GM18517 (cell line): Measurements from ENCODE around the gene C2orf81.
A peak's percentile ranks its signal among the peaks of the same experiment; 100 is the strongest.
"Not testable (repeated sequence)": the region's sequence is repeated elsewhere in the genome, so short reads cannot be mapped to it uniquely, and the experiment has no call there.

Experiments used
- ATAC-seq: cut with Tn5 transposase; IDR thresholded peaks from one replicate; pipeline ENCODE4 v1.9.1; 2021; ENCODE audit warnings: mild to moderate bottlenecking, moderate library complexity; ENCODE audit not compliant: unreplicated experiment

C2orf81 gene

DNA sequence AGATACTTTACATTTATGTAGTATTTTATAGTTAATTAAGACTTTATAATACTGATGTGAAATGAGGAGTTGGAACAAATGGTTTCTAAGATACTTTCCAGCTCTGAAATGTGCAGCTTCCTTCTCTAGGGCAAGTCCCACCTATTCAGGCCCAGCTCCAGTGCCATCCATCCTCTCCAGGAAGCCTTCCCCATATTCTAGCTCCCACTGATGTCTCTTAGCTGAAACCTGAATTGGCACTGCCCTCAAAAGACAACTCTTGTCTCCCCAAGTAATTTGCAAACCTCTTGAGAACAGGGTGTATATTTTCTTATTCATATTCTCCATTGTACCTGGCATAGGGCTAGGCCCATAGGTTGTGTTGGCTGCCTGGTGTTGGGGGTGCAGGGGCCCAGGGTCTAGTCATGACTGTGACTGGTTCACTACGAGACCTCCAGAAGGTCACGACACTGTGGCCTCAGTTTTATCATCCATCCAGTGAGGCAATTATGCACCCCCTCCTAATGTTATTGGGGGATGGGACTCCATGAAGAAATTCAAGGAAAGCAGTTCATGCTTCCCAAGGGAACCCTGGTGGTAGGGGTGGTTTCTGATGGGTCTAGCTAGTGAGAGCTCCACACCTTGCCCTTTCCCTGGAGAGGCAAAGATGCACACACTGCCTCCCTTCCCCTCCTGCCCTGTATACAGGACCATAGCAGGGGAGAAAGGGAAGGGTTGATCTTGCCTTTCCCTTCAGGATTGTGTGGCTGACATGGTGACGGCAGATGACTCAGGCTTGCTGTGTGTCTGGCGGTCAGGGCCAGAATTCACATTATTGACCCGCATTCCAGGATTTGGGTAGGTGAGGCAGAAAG is 2.9 kb upstream of the C2orf81 start:
- no peak for ATAC-seq

DNA sequence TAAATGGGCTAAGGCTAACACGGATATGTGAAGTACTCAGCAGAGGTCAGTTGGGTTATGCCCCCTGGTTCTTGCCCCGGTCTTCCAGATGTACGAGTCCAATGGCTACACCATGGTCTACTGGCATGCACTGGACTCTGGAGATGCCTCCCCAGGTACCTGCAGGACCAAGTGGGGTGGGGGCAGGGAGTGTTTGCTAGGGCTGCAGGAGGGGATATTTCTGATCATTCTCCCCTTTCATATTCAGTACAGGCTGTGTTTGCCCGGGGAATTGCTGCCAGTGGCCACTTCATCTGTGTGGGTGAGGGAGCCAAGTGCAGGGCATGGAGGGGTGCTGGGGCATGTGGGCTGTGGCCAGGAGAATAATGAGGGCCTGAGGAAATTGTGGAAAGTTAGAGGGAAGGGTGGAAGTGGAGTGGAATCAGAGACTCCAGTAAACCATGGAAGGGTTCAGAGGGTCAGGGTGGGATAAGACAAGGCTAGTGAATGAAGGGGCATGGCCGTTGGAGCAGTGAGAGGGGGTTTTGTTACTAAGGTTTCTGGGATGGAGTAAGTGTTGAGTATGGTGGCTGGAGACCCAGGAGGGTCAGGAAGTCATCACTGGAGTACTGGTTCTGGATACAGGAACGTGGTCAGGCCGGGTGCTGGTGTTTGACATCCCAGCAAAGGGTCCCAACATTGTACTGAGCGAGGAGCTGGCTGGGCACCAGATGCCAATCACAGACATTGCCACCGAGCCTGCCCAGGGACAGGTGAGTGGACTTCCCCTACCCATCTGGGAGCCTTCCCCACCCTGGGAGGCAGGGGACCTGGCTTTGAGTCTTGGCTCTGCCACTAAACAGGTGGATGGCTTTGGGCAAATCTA is 2.0 kb upstream of the C2orf81 start:
- ATAC-seq = no peak

DNA sequence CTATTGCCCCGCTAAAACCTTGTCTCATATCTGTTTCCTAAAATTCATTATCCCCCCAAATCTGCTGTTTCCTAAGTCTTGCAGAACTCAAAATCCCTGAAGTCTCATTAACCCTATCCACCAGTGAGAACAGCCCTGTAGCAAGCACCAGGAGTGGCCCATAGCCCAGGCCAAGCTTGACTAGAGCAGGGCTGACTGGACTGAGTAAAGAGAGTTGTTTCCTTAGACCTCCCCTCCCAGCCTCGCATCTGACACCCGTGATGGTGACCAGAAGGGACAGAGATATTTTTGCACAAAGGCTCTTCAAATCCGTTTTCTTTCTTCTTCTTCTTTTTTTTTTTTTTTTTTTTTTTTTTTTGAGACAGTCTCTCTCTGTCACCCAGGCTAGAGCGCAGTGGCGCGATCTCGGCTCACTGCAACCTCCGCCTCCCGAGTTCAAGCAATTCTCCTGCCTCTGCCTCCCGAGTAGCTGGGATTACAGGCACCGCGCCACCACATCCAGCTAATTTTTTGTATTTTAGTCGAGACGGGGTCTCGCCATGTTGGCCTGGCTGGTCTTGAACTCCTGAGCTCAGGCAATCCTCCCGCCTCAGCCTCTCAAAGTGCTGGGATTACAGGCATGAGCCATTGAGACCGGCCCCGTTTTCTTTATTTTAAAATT is 846 bp downstream of the C2orf81 start:
- not testable (repeated sequence) for ATAC-seq

DNA sequence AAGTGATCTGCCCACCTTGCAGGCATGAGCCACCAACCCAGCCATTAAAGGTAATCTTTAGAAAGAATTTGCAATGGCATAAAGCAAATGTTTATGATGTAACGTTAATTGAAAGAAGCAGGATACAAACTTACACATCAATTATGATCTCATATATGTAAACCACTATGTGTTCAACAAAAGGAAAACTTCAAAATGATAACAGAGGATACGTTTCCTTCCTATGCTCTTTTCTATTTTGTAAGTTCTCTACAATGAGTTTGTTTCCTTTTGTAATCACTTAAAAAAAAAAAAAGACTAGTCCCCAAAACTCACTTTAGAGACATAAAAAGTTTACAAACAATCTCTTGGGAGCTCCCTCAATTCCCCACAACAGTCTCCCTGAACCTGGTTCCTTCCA is 1.4 kb downstream of the C2orf81 start:
- ATAC-seq = no peak

DNA sequence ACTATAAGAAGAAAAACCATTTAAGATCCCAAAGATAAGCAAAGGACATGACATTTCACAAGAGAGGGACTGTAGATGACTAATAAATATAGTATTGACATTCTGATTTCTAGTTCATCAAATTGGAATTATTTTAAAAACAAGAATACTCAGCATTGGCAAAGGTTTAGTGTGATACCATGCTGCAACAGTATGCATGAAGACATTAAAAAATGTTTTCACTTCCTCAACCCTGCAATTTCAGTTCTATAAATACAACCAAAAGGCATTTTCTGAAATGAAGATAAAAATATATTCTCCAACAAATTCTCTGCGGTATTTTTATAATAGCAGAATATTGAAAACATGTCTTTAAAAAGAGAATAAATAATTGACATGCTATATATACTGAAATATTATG is 2.1 kb downstream of the C2orf81 start:
- ATAC-seq = no peak

DNA sequence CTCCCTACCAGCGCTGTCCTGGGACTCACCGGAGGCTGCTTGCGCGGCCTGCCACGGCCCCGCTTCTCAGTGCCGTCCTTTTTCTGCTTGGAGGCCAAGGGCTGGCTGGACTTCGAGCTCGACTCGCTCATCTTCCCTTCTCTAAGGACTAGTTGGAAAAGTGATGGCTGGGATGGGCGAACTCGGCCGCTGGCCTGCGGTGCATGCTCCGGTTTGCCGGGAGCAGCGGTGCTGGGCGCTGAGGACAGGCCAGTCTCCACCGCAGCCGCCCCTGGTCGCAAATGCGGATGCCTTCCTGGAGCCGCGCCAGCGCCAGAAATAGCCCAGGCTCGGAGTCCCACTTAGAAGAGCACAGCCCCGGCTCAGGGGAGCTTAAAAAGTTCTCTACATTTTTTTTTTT is 3.1 kb downstream of the C2orf81 start:
- ATAC-seq = no peak

DNA sequence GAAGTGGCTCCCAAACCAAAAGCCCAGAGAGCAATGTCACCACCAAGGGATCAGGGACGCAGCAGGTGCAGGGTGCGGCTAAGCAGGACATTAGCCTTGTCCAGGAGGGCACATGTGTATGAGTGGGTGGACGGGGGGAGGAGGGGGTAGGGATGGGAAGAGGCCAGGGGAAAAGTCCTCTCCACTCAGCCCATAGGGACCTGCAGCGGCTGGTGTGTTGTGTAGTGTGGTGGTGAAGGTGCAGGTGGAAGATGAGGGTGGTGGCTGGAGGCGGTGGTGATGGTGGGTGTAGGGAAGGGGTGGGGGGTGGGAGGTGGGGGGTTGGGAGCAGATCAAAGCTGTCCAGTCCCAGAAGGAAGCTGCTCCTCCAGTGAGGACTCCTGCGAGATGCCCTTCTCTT is 3.7 kb downstream of the C2orf81 start:
- no peak for ATAC-seq

DNA sequence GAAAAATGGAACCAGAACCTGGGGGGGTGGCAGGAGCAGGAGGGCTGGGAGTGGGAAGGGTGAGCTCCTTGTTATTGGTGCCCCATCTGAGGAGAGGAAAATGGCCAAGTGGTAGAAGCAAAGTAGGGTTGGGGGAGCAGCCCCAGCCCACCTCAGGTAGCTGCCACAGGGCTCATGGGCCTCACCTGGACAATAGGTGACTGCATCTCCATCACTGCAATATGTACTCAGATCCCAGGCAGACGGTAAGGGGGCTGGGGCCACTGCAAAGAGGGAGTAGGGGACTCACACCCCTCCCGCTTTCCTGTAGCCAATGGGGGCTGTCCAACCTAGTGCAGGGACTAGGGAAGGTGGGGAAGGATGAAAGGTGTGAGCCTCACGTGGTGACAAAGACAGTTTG is 4.2 kb downstream of the C2orf81 start:
- ATAC-seq = no peak

DNA sequence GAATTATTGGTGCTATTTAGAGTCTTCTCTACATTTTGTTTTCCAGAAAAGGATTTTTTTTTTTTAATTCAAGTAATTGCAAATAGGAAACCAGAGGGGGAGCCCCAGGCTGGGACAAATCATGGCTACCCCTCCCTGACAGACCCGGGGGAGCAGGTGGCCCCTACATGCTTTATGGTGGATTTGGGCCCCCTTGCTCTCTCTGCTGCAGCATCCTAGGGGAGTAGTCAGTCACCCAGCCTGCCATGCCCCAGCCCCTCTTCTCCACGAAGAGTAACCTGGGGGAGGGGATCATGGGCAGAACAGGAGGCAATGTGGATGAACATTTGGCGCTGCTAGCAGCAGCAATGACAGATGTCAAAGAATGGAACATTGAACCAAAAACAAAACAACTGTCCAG is 4.6 kb downstream of the C2orf81 start:
- no peak for ATAC-seq

DNA sequence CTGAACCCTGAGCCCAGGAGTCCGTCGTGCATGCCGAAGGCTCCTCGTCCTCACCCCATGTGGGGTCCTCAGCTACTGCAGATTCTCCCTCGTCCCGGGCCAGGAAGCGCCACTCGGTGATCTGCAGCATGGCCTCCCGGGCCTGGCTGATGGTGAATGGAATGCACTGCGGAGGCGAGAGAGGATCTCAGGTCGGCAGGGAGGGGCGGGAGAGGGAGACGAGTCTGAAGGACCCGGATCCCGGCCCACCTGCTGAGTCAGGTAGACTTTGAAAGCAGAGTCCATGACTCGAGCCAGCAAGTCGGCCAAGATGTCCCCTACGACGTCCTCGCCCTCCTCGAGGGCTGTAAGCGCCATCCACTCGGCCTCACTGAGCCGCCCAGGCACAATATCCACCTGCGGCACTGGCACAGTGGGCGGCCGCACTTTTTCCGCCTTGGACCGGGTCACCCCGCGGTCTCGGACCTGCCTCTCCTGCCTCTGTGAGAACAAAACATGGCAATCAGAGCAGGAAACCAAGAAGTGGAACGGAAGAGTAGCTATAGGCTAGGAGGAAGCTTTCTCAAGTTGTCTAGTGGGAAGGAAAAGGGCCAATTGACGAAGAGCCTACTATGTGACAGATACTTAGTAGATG is 5.5 kb downstream of the C2orf81 start:
- ATAC-seq = no peak

DNA sequence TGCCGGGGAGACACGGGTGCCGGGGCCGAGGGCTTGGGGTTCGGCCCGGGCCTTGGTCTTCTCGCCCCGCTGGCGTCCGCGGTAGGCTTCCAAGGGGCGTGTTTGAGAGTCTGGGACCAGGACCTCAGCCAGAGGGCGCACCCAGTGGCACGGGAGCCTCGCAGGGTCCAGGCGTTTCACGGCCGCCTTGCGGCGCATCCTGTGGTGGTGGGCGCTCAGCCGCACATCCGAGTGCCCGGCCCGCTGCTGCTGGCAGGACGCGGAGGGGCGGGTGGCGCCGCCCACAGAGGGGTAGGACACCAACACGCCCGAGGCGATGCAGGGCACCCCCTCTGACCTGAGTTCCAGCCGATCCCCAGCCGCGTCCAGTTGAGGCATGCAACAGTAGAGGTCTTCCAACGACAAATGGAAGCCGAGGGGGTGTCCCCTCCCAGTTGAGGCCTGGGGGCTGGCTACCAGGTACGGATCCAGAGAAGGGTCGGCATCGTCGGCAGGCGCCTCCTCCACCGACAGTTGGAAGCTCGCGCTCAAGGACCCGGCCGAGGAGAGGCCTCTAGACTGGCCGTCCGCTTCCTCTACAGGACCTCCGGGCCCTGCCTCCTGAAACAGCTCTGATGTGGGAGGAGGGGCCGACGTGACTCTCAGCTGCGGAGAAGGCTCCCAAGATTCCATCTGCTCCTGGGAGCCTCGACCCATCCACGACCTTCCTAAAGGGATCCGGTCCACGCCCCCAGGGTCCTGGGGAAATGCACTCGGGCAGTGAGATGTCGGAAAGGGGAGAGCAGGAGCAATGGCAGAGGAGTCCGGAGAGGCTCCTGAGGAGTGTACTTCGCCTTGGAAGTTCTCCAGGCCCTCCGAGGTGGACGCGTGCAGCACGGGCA is 6.3 kb downstream of the C2orf81 start:
- no peak for ATAC-seq

DNA sequence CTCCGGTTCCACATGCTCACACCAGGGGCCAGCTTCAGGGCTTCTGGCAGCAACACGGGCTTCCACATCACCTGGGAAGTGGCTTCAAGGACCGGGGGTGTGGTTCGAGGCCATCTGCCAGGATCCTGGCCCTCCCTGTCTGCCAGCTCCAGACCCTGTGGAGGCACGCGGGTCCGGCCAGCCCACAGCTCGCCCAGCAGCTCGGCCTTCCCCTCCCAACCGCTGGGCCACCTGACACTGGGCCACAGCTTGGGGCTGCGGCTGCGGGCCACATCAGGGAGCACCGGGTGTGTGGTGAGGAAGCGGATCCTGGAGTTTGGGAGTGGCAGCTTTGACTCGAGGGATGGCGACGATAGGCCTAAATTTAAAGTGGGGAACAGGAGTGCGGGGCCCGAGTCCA is 7.0 kb downstream of the C2orf81 start:
- no peak for ATAC-seq

DNA sequence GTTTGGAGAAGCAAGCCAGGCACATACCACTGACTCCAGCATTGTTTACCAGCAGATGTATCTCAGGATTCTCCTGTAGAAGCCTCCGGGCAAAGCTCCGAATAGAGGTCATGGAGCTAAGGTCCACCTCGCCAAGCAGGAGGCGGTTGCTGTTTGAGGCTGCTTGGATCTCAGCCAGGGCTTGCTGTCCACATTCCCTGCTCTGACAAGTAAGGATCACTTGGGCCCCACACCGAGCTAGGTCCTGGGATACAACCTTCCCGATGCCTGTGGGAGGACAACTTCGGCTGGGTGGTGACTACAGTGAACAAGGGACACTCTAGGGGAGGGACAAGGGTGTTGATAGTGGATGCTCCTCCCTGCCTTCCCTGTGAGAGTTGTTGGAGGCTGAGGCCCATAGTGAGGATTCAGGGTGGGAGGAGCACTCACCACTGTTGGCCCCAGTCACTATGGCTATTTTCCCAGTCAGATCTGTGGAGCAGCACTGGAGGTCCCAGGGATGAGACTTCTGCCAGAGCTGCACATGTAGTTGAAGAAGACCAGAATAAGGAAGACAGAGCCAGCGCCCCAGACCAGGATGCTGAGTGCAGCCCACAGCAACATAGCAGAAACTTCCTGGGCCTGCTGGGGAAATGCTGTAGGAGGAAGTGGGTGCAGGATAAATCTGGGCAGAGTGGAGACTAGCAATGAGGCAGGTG is 8.3 kb downstream of the C2orf81 start:
- ATAC-seq = no peak

DNA sequence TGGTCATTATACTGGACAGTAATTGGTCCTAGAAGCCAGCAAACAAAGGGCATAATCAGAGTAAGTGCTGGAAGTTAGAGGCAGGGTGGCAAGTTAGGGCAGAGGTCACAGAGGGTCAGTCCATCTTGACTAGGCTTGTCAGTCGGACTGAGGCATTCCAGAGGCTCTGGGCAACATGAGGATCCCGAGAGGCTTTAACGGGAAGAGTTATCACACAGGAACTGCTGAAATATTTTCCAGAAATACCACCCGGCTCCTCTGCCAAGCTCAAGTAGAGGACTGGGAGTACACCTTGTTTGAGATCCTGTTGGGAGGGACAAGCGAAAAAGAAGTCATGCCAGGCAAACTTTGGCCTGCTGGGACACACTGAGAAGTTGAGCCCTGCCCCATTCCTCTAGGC is 13.7 kb downstream of the C2orf81 start:
- no peak for ATAC-seq

DNA sequence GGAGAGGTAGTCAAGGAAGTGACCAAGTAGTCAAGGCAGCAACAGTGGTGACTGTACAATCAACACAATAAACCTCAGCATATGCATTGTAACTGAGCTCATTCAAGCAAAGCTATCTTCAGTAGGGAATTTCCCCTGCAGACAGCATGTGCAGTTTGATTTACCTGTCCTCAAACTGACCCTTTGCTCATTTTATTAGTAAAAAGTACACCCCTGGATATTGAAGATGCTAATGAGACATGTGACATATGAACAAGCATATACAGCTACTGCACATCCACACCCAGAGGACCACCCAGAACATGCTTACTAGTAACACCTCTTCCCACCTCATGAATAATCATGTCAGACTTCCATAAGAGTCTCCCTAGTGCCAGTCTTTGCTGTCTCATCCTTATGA is 15.4 kb downstream of the C2orf81 start:
- ATAC-seq = no peak

DNA sequence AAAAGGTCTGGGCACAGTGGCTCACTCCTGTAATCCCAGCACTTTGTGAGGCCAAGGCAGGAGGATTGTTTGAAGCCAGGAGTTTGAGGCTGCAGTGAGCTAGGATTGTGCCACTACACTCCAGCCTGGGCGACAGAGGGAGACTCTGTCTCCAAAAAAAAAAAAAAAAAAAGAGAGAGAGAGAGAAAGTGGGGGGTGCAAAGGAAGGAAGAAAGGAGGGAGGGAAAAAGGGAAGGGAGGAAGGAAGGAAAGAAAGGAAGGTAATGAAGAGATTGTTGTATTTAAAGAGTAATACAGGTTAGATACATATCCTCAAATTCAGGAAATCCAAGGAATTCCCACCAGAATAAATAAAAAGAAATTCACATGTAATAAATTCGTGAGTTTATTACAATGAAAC is 19.5 kb downstream of the C2orf81 start:
- ATAC-seq = no peak

DNA sequence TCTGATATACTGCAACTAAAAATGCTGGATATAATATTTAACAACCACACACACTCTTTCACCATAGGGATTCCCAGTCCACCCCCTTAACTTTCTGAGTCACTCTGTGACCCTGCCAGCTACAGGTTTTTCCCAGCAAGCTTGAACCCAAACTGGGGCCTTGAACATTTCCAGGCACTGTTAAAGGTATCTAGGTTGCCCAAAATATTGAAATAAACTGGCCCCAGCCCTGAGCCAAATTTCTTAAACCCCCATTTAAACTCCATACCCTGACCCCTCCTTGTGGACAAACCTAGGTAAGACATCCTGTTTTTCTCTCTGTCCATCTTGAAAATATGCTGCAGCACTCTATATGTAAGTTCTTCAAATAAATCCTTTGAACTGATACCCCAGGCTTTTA is 21.6 kb downstream of the C2orf81 start:
- ATAC-seq = peak; percentile 59

DNA sequence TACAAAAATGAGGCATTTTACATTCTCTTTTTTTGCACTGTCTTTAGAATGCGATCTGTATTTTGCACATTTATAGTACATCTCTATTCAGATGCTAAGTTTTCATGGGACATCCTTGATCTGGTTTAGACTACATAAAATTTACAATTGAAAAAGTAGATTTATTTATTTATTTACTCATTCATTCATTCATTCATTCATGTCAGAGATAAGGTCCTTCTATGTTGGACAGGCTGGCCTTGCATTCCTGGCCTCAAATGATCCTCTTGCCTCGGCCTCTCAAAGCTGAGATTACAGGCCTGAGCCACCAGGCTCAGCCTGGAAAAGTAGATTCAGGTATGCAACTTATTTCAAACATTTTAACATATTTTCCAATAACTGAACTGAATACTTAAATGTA is 25.3 kb downstream of the C2orf81 start:
- ATAC-seq = no peak

DNA sequence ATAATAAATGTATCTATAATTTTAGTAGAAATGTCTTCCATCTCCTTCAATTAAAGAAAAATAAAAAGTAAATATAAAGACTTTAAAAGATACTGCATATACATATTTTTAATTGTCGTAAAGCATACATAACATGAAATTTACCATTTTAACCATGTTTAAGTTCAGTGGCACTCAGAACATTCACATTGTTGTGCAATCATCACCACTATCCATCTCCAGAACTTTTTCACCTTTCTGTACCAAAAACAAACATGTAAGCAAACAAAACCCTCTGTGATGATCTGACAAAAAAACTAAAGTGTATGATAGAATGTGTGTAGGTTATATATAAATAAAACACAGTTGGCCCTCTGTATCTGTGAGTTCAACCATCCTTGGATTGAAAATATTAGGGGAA is 27.9 kb downstream of the C2orf81 start:
- no peak for ATAC-seq

DNA sequence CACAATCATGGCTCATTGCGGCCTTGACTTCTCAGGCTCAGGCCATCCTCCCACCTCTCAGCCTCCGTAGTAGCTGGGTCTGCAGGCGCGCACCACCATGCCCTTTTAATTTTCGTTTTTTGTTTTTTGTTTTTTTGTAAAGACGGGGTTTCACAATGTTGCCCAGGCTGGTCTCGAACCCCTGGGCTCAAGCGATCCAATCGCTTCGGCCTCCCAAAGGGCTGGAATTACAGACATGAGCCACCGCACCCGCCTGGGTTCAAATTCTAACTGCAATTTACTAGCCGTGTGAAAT is 29.0 kb downstream of the C2orf81 start:
- no peak for ATAC-seq
